Measurements from ENCODE around the gene PPP1R36.
A peak's percentile ranks its signal among the peaks of the same experiment; 100 is the strongest.
"Not testable (repeated sequence)": the region's sequence is repeated elsewhere in the genome, so short reads cannot be mapped to it uniquely, and the experiment has no call there.

The PPP1R36 gene, protein sequence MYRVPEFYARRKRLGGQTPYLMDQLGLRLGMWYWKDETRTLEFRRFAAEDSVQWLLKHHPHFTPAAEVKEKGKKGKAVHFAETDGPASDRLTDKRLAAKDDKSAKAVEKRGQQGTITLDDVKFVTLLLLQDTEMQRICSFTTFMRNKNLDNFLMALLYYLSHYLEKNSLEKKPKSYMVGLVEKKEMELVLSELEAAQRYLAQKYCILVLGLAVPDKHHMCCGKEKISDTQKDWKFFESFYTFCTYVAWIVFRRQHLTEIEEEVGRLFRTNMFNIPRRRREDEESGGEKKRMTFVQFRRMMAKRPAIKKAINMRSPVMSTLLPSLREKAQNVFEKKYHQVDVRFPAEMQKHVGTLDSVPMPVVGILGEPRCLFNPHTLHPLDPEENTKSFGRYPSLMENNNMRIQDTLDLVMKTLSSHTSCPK
- 0 to 0.85 (median 0.53) reads per million in 4 experiments for total RNA-seq

DNA sequence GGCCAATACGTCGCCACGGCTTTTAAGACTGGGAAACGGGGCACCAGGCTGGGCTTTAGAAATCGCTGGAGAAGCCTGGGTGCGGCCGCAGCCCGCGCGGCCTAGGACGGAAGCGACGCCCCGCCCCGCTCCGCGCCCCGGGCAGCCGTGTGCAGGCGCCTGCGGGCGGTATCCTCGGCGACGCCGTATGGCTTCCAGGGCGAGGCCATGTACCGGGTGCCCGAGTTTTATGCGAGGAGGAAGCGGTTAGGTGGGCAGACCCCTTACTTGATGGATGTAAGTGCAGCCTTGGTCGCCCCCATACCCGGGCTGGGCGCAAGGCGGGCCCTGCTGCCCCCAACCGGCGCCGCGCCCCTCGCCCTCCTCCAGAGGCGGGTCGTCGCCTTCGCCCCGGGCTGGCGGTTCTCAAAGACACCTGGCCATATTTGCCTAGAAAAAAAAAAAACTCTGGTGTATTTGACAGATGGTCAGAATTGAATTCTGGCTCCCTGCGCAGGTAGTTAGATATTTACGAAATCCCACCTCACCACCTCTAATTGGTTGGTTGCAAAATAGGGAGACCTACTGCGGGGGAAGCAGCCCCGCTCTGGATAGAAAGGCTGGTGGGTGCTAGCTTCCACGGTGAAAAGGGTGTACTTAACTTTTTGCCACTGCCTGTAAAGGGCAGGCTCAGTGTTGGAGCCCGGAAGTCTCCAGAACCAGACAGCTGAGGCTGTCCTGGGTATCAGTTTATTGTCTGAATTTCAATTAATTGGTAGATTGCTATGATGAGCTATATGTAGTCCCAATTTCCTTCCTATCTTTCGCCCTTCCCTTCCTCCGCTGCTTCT, at the start of gene PPP1R36:
Gene PPP1R36 (plus strand): TSS at position 171 of the 830 bp plus-strand sequence. CDS start 37 bp downstream, at position 208.
- DNase-seq = no peak

DNA sequence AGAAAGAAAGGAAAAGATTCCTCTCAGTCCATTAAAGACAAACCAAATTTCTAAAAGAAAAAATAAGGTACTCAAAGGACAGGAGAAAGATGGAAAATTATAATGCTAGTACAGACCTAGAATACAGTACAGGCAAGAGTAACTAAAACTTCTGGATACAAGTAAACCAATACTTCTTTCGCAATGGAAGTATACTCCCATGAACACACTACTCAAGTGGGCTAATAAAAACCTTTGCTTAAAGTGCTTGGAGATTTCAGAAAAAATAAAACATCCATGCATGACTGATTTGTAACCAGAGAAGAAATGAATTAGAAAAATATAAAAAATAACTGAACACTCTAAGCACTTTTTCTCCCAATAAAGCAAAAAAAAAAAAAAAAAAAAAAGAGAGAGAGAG, 49.7 kb upstream of the PPP1R36 start:
- no peak for DNase-seq

DNA sequence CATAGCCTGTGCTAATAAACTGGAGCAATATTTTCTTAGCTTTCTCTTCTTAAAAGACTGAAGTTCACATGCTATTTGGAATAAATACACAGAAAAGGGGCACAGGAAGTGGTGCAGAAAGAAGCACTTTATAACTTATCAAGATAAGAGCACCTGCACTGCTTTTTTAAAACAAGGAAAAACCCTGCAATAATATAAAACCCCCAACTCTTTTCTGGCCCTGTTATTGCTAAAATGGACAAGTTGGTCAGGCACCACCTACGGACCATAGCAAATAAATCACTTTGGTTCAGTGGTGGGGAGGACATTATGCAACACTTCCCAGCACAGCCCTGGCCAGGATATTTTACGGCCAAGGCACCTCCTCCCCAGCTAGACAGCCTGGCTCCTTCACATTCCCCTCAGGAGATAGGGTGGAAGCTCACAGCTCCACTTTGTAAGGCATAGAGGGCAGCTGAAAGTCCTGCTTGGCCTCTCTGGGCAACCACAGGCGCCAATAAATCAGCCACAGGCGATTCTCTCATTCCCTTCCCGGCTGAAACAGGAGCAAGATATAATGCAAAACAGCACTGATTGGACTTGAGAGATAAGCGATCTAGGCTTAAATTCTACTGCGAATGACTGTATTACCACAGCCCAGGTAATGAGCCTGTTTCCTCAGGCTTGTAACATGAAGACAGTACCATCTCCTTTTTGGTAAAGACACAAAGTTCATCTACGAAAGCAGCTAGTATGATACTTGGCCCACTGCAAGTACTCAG, 48.2 kb upstream of the PPP1R36 start:
- no peak for DNase-seq

DNA sequence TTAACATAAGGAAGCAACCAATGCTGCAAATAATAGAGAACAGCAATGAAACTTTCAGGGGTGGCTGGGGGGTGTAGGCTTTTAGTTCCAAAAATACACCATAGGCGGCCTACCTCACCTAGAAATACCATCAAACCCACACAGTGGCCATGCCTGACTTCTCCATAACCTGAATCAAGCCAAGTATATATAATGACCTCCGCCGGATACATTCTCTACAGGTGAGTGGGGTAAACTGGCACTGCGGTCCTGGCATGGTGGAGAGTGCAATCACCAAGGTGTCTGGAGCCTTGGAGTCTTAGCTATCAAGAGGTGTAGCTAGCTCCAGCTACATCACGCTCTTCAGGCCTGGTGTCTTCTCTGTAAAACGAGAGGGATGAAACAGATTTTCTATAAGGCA, 47.3 kb upstream of the PPP1R36 start:
- DNase-seq = no peak

DNA sequence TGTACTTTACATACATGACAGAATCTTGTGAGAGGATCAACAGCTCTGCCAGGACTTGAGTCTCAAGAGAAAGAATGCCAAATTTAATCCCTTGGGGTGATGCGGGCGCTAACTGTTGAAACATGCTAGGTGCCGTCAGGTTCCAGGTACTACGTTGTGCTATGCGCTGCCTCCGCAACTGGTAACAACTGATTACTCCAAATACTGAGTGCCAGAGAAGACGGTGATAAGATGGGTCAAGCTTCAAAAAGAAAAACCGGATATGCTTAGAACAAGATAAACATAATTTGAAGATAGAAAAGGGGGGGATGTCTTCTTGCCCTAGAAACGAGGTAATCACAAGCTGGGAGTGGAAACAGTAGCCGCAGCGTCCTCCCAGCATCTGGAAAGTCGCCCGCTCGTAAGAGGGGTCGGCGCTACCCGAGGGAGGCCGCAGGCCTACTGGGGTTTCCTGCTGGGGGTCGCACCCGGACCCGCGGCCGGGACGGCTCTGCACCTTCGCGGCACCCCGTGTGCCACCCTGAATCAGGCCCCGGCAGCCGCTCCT, 46.8 kb upstream of the PPP1R36 start:
- no peak for DNase-seq

DNA sequence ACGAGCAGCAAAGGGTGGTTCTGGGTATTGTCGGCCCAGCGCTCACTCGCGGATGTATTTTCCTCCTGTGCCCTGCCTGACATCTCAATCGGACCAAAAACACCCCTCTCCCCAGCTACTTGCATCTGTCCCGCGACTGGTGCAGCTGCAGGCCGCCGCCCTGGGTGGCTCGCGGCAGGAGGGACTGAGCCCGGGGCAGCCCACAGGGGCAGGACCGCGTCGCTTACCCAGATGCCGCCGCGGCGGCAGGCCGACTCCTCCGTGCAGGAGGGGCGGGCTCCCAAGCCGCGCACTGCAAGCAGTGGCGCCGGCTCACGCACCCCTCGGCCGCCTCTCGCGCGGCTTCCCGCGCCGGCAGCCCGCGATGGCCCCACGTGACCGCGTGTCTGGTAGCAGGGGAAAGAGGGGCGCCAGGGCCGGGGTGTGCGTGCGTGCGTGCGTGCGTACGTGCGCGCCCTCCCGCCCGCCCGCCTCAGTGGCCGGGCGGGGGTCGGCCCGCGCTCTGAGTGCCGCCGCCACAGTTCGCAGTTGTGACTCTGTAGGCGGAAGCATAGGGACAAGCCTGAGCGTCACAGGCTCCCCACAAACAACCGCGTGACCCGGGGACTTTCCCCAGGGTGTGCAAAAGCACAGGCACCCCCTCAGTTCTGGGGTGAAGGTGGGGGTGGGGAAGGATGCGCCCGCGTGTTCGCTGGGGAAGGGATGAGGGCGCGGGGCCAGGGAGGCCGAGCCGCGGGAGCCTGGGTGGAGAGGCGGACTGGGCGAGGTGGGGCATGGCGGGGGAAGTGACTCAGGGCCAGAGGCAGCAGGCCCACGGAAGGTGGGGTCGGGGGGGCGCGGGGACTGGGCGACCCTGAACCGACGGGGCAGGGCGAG, 46.1 kb upstream of the PPP1R36 start, which contains the start of gene ZBTB25:
Gene ZBTB25 (minus strand): TSS at position 405 of the 876 bp plus-strand sequence. CDS start 13,305 bp downstream, outside the sequence.
- DNase-seq = peak; percentile 97

DNA sequence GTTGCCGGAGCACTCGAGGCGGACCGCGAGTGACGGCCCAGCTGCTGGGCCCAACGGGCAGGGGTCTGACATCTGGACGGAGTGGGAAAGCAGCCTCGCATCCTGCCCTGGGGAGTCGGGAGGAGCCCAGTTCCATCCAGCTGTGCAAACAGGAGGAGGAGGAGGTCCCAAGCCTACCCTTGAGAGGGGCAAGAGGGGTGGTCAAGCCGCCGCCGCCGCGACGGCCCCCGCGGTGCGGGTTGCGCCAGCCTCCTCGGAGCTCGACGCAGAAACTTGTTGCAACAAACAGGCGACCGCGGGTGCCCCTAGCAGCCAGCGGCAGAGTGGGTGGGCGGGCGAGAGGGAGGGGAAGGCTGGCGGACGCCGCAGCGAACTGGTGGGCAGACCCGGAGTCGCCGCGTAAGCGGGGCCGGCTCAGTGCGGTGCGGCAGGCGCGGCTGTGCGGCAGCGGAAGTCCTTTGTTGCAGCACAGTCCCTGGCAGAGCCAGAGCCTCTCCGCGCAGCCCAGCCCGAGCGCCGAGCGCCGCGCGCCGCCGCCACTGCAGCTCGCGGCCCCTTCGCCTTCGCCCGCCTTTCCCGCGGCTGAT, 45.4 kb upstream of the PPP1R36 start, which contains the start of gene ZBTB1:
Gene ZBTB1 (plus strand): TSS at position 461 of the 587 bp plus-strand sequence. CDS start 16,735 bp downstream, outside the sequence.
- peak; percentile 70 for DNase-seq

DNA sequence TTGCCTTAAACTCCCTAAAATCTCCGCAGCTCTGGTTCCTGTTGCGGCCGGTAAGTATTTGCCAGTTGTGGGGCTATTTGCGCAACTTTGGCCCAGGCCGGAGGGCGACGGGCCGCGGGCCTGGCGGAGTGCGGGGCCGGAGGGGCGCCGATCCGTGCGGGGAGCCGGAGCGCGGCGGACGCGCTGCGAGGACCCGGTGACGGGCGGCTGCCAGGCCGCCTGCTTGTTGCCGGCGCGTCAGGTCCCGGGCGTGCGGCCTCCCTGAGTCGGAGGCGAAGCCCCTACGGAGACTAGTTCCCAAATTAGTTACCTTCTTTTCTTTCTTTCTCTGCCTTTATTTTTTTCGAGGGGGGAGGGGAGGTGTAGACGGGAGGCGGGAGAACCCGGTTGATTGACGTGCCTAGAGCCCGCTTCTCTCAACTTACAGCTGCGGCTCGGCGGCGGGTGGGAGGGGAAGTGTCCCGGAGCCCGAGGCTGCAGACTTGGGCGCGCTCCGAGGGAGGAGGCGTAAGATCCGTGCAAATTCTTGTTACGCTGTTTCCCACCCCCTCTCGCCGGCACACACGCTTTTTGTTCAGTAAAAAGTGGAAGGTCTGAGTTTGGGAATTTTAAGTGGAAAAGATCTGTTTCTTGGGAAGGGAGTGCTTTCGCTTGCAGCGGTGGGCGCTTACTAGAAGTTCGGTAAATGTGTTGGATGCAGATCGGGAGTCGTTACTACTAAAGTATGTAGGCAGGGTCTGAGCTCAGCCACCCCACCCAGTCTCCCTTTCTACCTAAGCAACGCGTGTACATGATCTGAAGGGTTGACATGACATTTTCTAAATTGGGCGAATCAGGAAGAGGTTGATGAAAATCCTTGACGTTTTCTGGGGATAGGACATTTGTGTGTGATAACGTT, 44.6 kb upstream of the PPP1R36 start:
- peak; percentile 73 for DNase-seq

DNA sequence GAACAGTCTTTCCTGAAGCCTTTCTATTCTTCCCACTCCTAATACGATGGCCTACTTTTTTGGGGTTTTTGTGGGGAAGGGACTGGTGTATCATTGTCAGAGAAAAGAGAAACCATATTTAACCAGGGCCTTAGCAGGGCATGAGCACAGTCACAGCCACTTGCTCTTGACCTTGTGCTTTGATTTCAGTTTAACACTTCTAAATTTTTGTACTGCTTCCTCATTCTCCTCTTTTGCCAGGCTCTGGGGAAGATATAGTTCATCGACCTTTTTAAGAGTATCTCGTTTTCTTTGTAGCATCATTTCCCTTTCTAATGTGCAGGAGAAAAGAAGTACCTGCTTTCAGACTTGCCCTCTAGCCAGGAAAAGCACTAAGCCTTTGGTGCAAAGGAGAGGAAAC, 43.0 kb upstream of the PPP1R36 start:
- no peak for DNase-seq

DNA sequence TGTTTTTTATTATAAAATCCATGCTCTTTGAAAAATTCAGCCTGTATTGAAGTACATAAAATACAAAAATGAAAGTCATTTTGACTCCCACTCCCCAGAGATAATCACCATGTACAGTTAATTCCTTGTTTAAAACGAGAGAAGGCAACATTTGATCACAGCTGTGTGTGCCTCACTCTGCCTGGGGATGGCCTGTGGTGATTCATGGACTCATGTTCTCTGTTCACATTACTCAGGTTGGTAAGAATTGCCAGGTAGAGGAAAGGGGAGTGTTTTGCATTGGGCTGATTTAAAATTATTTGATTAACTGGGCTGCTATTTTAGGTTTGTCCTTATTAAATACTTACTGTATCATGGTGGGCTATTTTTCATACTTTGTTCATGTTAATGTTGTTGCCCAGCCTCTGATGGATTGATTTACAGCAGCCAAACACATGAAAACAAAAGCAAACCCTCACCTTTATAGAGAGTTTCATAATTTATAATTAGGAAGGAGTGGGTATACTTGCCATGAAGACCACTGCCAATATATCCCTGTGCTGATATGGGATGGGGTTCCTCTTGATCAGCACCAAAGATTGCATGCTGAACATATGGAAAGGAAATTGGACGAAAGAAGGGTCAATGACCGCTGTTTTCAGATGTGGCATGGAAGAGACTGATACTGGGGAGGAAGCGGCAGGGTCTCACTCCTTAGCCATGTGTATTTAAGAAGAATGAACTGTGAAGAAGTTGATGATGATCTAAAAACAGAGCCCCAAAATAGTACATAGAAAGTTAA, 42.2 kb upstream of the PPP1R36 start:
- no peak for DNase-seq

DNA sequence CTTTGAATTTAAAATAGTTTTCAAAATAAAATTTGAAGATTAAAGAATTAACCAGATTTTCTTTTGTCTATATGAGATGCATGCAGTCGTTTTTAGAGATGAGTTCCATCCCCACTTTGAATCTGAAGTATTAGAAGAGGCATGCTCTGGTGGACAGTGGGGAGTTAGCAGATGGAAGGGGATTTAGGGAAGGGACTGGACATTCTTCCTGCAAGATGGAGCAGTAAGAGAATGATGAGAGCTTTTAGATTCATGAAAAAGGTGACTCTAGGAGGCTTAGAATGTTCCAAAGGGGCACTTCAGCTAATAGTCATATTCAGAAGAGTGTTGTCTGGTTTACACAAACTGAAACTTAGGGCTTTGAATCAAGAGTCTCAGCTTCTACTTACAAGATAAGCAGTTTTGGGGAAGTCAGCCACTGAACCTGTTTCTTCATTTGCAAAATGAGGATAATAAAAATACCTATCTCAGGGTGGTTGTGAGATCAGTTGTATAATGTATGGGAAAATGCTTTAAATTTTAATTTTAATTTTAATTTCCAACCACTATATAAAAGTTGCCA, 41.5 kb upstream of the PPP1R36 start:
- DNase-seq = no peak

DNA sequence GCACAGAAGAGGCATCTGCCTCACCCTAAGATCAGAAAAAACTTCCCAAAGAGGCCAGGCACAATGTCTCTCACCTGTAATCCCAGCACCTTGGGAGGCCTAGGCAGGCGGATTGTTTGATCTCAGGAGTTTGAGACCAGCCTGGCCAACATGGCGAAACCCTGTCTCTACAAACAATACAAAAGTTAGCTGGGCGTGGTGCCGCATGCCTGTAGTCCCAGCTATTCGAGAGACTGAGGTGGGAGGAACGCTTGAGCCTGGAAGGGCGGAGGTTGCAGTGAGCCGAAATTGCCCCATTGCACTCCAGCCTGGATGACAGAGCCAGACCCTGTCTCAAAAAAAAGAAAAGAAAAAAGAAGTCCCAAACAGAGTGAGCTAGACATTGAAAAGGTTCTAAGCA, 40.7 kb upstream of the PPP1R36 start:
- DNase-seq = no peak

DNA sequence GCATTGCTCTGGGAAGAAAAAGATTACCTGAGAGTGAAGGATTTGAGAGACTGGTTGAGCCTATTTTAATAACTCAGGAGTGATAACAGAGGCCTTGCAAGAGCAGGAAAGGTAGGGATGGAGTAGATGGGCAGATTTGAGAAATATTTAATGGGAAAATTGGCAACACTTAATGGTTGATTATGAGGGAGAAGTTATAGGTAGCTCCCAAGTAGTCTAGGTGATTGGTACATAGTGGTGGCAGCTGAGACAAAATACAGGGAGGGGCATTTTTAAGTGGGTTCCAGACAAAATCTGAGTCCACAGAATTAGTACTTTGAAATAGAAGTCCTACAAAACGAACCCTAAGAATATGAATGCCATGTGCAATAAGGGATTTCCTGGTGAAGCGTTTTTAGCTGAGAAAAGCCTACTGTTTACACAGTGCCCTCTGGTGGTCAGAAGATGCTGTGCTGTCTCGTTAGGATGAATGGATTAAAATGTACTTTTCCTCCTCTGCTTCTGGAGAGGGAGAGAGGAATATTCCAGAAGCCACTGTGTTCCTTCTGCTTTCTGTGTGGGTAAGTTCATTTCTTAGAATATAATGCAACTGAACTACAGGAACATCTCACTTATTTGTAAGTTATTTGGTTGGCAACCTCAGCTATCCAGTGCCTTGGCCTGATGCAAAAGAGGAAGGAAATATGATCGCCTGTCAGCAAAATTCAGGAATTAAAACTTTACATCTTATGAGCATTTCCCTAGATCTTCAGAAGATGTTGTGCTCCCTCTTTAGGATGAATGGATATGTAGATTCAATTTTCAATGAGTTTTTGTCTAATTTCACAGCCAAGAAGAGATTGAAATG, 38.7 kb upstream of the PPP1R36 start:
- DNase-seq = peak; percentile 56

DNA sequence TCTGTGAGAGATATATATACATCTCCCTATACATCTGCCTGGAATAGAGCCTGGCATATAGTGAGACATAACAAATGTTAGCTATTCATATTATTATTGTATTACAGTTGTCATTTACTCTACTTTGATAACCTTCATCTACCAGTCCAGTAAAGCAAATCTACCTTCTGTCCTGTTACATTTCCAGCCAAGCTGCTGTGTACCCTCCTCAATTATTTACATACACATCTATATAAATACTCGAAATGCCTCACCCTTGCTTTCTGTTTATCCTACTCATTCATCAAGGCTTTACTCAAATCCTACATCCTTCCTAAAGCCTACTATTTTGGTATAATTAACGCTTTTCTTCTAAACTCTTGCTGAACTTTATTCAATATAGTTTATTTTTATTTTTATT, 36.5 kb upstream of the PPP1R36 start:
- no peak for DNase-seq

DNA sequence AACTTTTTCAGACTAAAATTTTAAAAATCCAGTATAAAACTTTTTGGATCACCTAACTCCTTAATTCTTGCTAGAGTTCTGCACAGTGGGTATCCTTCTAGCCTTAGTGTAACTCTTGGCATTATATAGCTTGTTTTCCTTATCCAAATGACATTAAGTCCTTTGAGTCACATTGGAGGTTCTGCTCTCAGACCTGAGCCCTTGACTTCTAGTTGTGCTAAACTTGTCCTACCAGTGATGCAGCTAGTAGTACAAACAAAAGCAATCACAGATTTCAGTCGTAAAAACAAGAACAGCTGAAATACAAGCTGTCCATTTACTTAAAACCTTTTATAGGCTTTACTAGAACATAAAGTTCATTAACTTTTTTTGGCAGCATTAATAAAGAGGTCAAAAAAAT, 34.7 kb upstream of the PPP1R36 start:
- no peak for DNase-seq

DNA sequence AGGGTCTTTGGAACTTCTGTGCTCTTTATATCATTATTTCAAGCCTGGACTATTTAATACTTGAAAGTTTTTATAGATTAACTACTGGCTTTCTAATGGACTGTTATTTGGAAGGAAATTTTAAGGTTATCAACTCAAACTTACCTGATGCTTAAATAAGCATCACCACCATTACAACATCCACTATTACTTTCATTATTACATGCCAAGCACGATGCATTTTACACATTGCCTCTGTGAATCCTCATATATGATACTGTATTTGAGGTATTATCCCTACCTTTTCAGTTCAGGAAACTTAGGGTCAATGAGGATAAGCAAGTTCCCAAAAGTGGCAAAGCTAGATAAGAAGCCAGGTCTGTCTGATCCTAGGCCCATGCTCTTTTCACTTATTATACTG, 32.8 kb upstream of the PPP1R36 start:
- no peak for DNase-seq

DNA sequence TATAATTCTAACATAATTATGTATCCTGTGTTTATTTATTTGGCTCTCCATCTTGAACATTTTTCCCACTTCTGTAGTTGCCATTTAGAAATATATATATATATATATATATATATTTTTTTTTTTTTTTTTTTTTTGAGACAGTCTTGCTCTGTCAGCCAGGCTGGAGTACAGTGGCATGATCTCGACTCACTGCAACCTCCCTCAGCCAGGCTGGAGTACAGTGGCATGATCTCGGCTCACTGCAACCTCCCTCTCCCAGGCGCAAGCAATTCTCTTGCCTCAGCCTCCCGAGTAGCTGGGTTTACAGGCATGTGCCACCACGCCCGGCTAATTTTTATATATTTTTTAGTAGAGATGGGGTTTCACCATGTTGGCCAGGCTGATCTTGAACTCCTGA, 32.1 kb upstream of the PPP1R36 start:
- DNase-seq = not testable (repeated sequence)

DNA sequence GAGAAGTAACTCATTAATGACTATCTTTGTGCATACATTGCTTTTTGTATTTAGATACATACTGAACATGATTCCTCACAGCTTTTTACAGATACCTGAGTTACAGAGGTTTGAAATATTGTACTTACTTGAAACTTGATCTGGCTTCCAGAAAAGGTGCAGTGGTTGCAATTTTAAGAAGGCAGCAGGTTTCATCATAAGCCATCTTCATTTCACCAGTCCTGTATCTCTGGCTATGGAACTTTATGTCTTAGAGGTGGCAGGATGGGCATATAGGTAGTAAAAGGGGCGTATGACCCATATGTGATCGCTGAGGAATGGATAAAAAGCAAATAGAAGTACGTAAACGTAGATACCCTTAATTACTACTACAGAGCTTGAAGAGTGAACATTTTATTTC, 31.5 kb upstream of the PPP1R36 start:
- no peak for DNase-seq

All from effector CD8-positive, alpha-beta T cell (primary cell).